Measurements from ENCODE around the gene ZYG11A. TPM values are rescaled to one million over a fixed set of nuclear protein-coding genes. Genes with fewer than 3 reads are reported as not detected.

Gene ZYG11A
- total and polyA plus RNA-seq, 2 of the 8 experiments (the other 6 are each of a cell fraction or from before 2014, with no cell fraction given) = 0.89 to 2.6 TPM

GRCh38 chr1:52915855-52916220 lies 73.3 kb downstream of the ZYG11A start (continued):
- TF ChIP-seq E2F6 (IDR thresholded peaks at IDR 0.05) (no peak), ATF2 (IDR thresholded peaks at IDR 0.05; ENCODE audit: low read length) (no peak), SAP30 (IDR thresholded peaks at IDR 0.05; ENCODE audit: insufficient read depth, insufficient replicate concordance, low read length) (no peak), PHF8 (conservative IDR thresholded peaks at IDR 0.05; ENCODE audit: low read depth, low read length) (no peak), JUN (IDR thresholded peaks at IDR 0.05; ENCODE audit: low read depth, low read length) (no peak), RBBP5 (IDR thresholded peaks at IDR 0.05; ENCODE audit: borderline replicate concordance, low read depth, low read length) (no peak), BACH1 (IDR thresholded peaks at IDR 0.05; ENCODE audit: low read length) (no peak)
